ENCODE measurements around the gene OR6K3.

Gene OR6K3

DNA sequence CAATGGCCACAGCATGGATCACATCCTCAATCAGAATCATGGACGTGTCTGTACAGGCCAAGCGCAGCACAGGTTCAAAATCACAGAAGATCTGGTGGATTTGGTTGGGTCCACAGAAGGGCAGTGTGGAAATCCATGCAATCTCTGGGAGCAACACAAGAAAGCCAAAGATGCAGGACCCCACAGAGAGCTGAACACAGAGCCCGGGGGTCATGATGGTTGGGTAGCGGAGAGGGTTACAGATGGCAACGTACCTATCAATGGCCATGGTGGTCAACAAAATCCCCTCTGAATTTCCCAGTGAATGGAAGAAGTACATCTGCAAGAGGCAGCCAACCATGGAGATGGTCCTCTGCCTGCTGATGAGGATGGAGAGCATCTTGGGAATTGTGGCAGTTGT is 3.9 kb upstream of the OR6K3 start:
- Histone ChIP-seq H2BK5ac (ENCODE audit: low read length) (no peak overlapping the region), H3K4ac (ENCODE audit: low read length) (no peak overlapping the region), H3K4me1 (ENCODE audit: control insufficient read depth in 2 of 2, insufficient read depth in 1 of 2, low read depth in 1 of 2, low read length in 2 of 2) (no peaks in the 10 kb centered on the region), H3K4me2 (ENCODE audit: insufficient read depth, low read length, poor library complexity, severe bottlenecking) (no peak overlapping the region), H3K23ac (ENCODE audit: low read depth, low read length, poor library complexity) (no peak overlapping the region), H2AFZ (ENCODE audit: low read length) (no peak overlapping the region), H2BK15ac (ENCODE audit: low read length) (no peak overlapping the region), H4K8ac (ENCODE audit: low read depth, low read length) (peak overlapping the region; percentile 45), H3K4me3 (ENCODE audit: low read length in 2 of 2) (no peak overlapping the region), H3K9me3 (replicated peaks in 1 of 2; ENCODE audit: control insufficient read depth in 2 of 2, insufficient read depth in 1 of 2, low read depth in 1 of 2, low read length in 2 of 2) (no peaks in the 10 kb centered on the region), H2BK120ac (ENCODE audit: low read depth, low read length) (no peak overlapping the region), H3K14ac (ENCODE audit: low read length) (no peak overlapping the region), H3K27ac (replicated peaks; ENCODE audit: low read length) (no peak overlapping the region), H3K79me1 (ENCODE audit: low read depth, low read length) (no peaks in the 10 kb centered on the region), H3K18ac (ENCODE audit: low read length) (no peak overlapping the region), H3K9ac (ENCODE audit: low read depth, low read length, poor library complexity) (no peak overlapping the region), H2BK12ac (ENCODE audit: low read length) (no peak overlapping the region), H3K27me3 (ENCODE audit: control insufficient read depth in 3 of 3, insufficient read depth in 3 of 3, low read depth in 1 of 3, low read length in 3 of 3) (no peaks in the 10 kb centered on the region), H4K91ac (ENCODE audit: low read depth, low read length, poor library complexity) (no peak overlapping the region), H3K36me3 (replicated peaks in 1 of 2; ENCODE audit: control insufficient read depth in 2 of 2, insufficient read depth in 2 of 2, low read length in 2 of 2) (no peaks in the 10 kb centered on the region), H2AK5ac (ENCODE audit: low read depth, low read length) (no peak overlapping the region)
- WGBS, 2 donors (ENCODE audit: extremely low coverage in 2 of 2, insufficient read length in 2 of 2, insufficient replicate concordance in 1 of 2), result no CpG with 5 or more reads among the region's 5 CpGs
- DNase-seq (ENCODE audit: low spot score), result no peak

- no peaks in the 10 kb centered on the region for H3K9me3 ChIP-seq (replicated peaks in 1 of 2; ENCODE audit: control insufficient read depth in 2 of 2, insufficient read depth in 1 of 2, low read depth in 1 of 2, low read length in 2 of 2)
- DNase-seq (ENCODE audit: low spot score), result no peak
- no peak overlapping the region for H3K27ac ChIP-seq (replicated peaks; ENCODE audit: low read length)
- H3K4ac ChIP-seq (ENCODE audit: low read length), result no peak overlapping the region
- no peak overlapping the region for H2BK15ac ChIP-seq (ENCODE audit: low read length)
- H3K9ac ChIP-seq (ENCODE audit: low read depth, low read length, poor library complexity), result no peak overlapping the region
- no peak overlapping the region for H2AFZ ChIP-seq (ENCODE audit: low read length)
- H3K36me3 ChIP-seq (replicated peaks in 1 of 2; ENCODE audit: control insufficient read depth in 2 of 2, insufficient read depth in 2 of 2, low read length in 2 of 2), result no peaks in the 10 kb centered on the region
- no peak overlapping the region for H4K91ac ChIP-seq (ENCODE audit: low read depth, low read length, poor library complexity)
- WGBS, 2 donors (ENCODE audit: extremely low coverage in 2 of 2, insufficient read length in 2 of 2, insufficient replicate concordance in 1 of 2), result no CpG with 5 or more reads among the region's 3 CpGs
- no peak overlapping the region for H3K23ac ChIP-seq (ENCODE audit: low read depth, low read length, poor library complexity)
- H3K79me1 ChIP-seq (ENCODE audit: low read depth, low read length), result no peaks in the 10 kb centered on the region
- no peaks in the 10 kb centered on the region for H3K4me1 ChIP-seq (ENCODE audit: control insufficient read depth in 2 of 2, insufficient read depth in 1 of 2, low read depth in 1 of 2, low read length in 2 of 2)
- no peak overlapping the region for H2BK5ac ChIP-seq (ENCODE audit: low read length)
- no peak overlapping the region for H2AK5ac ChIP-seq (ENCODE audit: low read depth, low read length)
- no peak overlapping the region for H2BK120ac ChIP-seq (ENCODE audit: low read depth, low read length)
- no peak overlapping the region for H4K8ac ChIP-seq (ENCODE audit: low read depth, low read length)
- H3K4me3 ChIP-seq (ENCODE audit: low read length in 2 of 2), result no peak overlapping the region
- H3K27me3 ChIP-seq (ENCODE audit: control insufficient read depth in 3 of 3, insufficient read depth in 3 of 3, low read depth in 1 of 3, low read length in 3 of 3), result no peaks in the 10 kb centered on the region
- no peak overlapping the region for H3K18ac ChIP-seq (ENCODE audit: low read length)
- H3K14ac ChIP-seq (ENCODE audit: low read length), result no peak overlapping the region
- H3K4me2 ChIP-seq (ENCODE audit: insufficient read depth, low read length, poor library complexity, severe bottlenecking), result no peak overlapping the region
- no peak overlapping the region for H2BK12ac ChIP-seq (ENCODE audit: low read length)
Measured at GRCh38 chr1:158719664-158720063, 856 bp downstream of the OR6K3 start.

GRCh38 chr1:158717344-158717743 is 3.2 kb downstream of the OR6K3 start:
- no peak overlapping the region for H2BK15ac ChIP-seq (ENCODE audit: low read length)
- H2AK5ac ChIP-seq (ENCODE audit: low read depth, low read length), result no peak overlapping the region
- H3K4ac ChIP-seq (ENCODE audit: low read length), result no peak overlapping the region
- no CpG with 5 or more reads among the region's 6 CpGs for WGBS, 2 donors (ENCODE audit: extremely low coverage in 2 of 2, insufficient read length in 2 of 2, insufficient replicate concordance in 1 of 2)
- no peak overlapping the region for H3K27ac ChIP-seq (replicated peaks; ENCODE audit: low read length)
- no peak overlapping the region for H3K4me2 ChIP-seq (ENCODE audit: insufficient read depth, low read length, poor library complexity, severe bottlenecking)
- no peak overlapping the region for H3K4me3 ChIP-seq (ENCODE audit: low read length in 2 of 2)
- H3K4me1 ChIP-seq (ENCODE audit: control insufficient read depth in 2 of 2, insufficient read depth in 1 of 2, low read depth in 1 of 2, low read length in 2 of 2), result no peaks in the 10 kb centered on the region
- no peaks in the 10 kb centered on the region for H3K79me1 ChIP-seq (ENCODE audit: low read depth, low read length)
- H2AFZ ChIP-seq (ENCODE audit: low read length), result no peak overlapping the region
- no peak overlapping the region for H2BK120ac ChIP-seq (ENCODE audit: low read depth, low read length)
- no peak overlapping the region for H3K18ac ChIP-seq (ENCODE audit: low read length)
- no peak for DNase-seq (ENCODE audit: low spot score)
- no peak overlapping the region for H4K8ac ChIP-seq (ENCODE audit: low read depth, low read length)
- H3K23ac ChIP-seq (ENCODE audit: low read depth, low read length, poor library complexity), result no peak overlapping the region
- H3K14ac ChIP-seq (ENCODE audit: low read length), result no peak overlapping the region
- no peaks in the 10 kb centered on the region for H3K9me3 ChIP-seq (replicated peaks in 1 of 2; ENCODE audit: control insufficient read depth in 2 of 2, insufficient read depth in 1 of 2, low read depth in 1 of 2, low read length in 2 of 2)
- no peak overlapping the region for H2BK5ac ChIP-seq (ENCODE audit: low read length)
- no peaks in the 10 kb centered on the region for H3K27me3 ChIP-seq (ENCODE audit: control insufficient read depth in 3 of 3, insufficient read depth in 3 of 3, low read depth in 1 of 3, low read length in 3 of 3)
- H3K9ac ChIP-seq (ENCODE audit: low read depth, low read length, poor library complexity), result no peak overlapping the region
- H2BK12ac ChIP-seq (ENCODE audit: low read length), result no peak overlapping the region
- H4K91ac ChIP-seq (ENCODE audit: low read depth, low read length, poor library complexity), result no peak overlapping the region
- no peaks in the 10 kb centered on the region for H3K36me3 ChIP-seq (replicated peaks in 1 of 2; ENCODE audit: control insufficient read depth in 2 of 2, insufficient read depth in 2 of 2, low read length in 2 of 2)

GRCh38 chr1:158716335-158716734 is 4.2 kb downstream of the OR6K3 start:
- Histone ChIP-seq H3K9ac (ENCODE audit: low read depth, low read length, poor library complexity) (no peak overlapping the region), H2AK5ac (ENCODE audit: low read depth, low read length) (no peak overlapping the region), H3K18ac (ENCODE audit: low read length) (no peak overlapping the region), H3K27ac (replicated peaks; ENCODE audit: low read length) (no peak overlapping the region), H3K23ac (ENCODE audit: low read depth, low read length, poor library complexity) (no peak overlapping the region), H2BK15ac (ENCODE audit: low read length) (no peak overlapping the region), H3K79me1 (ENCODE audit: low read depth, low read length) (no peaks in the 10 kb centered on the region), H3K4me1 (ENCODE audit: control insufficient read depth in 2 of 2, insufficient read depth in 1 of 2, low read depth in 1 of 2, low read length in 2 of 2) (no peaks in the 10 kb centered on the region), H3K4me3 (ENCODE audit: low read length in 2 of 2) (no peak overlapping the region), H3K27me3 (ENCODE audit: control insufficient read depth in 3 of 3, insufficient read depth in 3 of 3, low read depth in 1 of 3, low read length in 3 of 3) (no peaks in the 10 kb centered on the region), H2AFZ (ENCODE audit: low read length) (no peak overlapping the region), H2BK5ac (ENCODE audit: low read length) (no peak overlapping the region), H3K4me2 (ENCODE audit: insufficient read depth, low read length, poor library complexity, severe bottlenecking) (no peak overlapping the region), H4K8ac (ENCODE audit: low read depth, low read length) (no peak overlapping the region), H2BK120ac (ENCODE audit: low read depth, low read length) (no peak overlapping the region), H3K36me3 (replicated peaks in 1 of 2; ENCODE audit: control insufficient read depth in 2 of 2, insufficient read depth in 2 of 2, low read length in 2 of 2) (no peaks in the 10 kb centered on the region), H3K4ac (ENCODE audit: low read length) (no peak overlapping the region), H3K9me3 (replicated peaks in 1 of 2; ENCODE audit: control insufficient read depth in 2 of 2, insufficient read depth in 1 of 2, low read depth in 1 of 2, low read length in 2 of 2) (no peaks in the 10 kb centered on the region), H2BK12ac (ENCODE audit: low read length) (no peak overlapping the region), H3K14ac (ENCODE audit: low read length) (no peak overlapping the region), H4K91ac (ENCODE audit: low read depth, low read length, poor library complexity) (no peak overlapping the region)
- no CpG with 5 or more reads among the region's 1 CpG for WGBS, 2 donors (ENCODE audit: extremely low coverage in 2 of 2, insufficient read length in 2 of 2, insufficient replicate concordance in 1 of 2)
- no peak for DNase-seq (ENCODE audit: low spot score)
